Myocyte (in vitro differentiated cells): ENCODE results near the gene RRP1. TPM values are rescaled to one million over a fixed set of nuclear protein-coding genes. Genes with fewer than 3 reads are reported as not detected.

Source experiments
- DNase-seq: peaks from one replicate; pipeline ENCODE4 v3.0.0-alpha.2; 2012; ENCODE audit warnings: low read depth
- total RNA-seq: library from RNA; depleted of rRNA; stranded (reverse); fragments of >200 nt; gene quantifications from 2 replicates; pipeline ENCODE4 v1.2.3, GENCODE V29; 2014

Gene RRP1
- total RNA-seq, 1 donor from 2014 or later: 22.5 TPM

GRCh38 chr21:43800566-43800965 is 11.2 kb downstream of the RRP1 start:
- DNase-seq: no peak

DNA sequence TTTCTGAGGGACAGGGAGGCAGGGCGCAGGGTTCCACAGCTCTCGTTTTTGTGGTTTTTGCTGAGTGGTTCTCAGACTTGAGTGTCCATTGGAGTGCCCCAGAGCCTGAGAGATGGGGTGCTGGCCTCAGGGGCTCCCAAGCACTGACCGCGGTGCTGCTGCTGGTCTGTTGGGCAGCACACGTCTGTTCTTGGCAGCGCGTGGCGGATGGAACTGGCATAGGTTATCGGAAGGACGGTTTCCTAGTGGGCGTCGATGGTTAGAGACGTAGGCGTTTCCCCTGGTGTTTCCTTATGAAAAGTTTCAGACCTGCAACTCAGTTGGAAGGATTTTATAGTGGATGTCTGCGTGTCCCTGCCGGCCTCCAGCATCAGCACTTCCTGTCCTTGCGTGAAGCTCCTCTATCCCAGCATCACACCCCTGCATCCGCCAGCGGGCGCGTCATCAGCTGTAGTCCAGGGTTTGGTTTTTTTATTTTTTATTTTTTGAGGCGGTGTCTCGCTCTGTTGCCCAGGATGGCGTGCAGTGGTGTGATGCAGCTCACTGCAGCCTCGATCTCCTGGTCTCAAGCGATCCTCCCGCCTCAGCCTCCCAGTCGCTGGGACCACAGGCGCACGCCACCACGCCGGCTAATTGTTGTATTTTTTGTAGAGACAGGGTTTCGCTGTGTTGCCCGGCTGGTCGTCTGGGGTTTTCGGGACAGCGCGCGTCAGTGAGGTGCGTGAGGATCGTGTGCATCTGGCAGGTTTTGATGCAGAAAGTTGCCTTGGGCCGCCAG is 11.8 kb downstream of the RRP1 start:
- no peak for DNase-seq

GRCh38 chr21:43802713-43803313 is 13.4 kb downstream of the RRP1 start:
- no peak for DNase-seq

DNA sequence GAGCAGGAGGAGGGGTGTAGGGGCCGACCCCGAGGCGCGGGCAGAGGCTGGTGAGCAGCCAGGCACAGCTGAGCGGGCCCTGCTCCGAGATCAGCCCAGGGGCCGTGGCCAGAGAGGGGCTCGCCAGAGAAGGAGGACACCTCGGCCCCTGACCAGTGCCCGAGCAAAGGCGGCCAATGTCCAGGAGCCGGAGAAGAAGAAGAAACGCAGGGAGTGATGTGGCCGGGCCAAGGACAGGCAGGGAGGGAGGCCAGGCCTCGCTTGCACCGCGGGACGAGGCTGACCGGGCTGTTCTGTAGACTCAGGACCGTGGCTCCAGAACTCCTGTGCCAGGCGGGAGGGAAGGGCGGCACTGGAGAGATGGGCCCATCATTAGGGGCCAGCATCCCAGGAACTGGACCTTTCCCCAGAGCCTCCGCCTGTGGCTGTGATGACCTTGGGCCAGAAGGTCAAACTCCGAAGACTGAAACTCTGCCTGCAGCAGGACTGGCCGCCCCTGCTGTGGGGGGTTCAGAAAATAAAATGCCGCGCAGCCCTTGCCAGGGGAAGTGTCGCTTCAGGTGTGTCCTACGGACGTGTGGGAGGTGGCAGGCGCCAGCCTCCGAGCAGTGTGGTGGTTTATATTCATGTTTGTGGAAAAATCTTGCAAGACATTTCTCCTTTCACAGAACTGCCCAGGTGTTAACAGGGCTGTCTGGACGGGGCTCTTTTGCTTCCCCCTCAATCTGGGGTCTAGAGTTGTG is 14.4 kb downstream of the RRP1 start:
- no peak for DNase-seq

DNA sequence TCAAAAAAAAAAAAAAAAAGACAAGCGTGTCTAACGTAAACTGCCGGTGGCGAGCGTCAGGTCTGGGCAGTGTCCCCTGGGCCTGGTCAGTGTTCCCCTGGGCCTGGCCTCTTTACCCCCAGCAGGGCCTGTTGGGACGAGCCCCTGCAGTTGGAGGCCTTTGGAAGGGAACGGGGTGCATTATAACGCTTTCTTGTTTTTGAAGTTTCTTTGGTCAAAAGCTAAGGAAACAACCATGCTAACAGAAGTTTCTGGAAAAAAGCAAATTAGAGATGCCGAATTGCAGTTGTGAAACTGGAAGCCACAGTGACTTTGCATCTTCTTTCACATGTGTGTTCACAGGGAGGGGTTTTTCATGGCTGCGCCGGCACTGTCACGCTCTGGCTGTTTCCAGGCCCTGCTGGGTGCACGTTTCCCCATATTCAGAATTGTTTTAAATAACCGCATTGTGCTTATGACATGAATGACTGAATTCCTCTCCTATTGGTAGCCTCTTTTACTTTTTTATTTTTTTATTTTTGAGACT is 16.0 kb downstream of the RRP1 start:
- DNase-seq: no peak

GRCh38 chr21:43806017-43806710 is 16.8 kb downstream of the RRP1 start:
- no peak for DNase-seq

DNA sequence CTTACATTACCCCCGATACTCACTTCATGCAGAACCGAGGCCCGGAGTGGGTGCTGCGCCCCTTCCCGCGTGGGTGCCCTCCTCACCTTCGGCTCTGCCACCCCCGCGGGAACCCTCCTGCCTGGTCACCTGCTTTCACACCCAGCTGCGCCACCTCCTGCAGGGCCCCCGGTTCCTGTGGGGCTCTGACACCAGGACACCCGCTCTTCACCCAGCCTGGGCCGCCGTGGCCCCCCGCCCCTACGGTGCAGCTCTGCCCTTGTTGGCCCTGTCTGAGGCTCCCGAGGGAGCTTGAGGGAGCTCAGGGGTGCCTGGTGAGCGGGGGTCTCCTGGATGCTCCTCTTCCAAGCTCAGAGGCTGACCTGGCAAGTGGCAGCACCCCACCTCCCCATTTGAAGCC is 19.0 kb downstream of the RRP1 start:
- no peak for DNase-seq

DNA sequence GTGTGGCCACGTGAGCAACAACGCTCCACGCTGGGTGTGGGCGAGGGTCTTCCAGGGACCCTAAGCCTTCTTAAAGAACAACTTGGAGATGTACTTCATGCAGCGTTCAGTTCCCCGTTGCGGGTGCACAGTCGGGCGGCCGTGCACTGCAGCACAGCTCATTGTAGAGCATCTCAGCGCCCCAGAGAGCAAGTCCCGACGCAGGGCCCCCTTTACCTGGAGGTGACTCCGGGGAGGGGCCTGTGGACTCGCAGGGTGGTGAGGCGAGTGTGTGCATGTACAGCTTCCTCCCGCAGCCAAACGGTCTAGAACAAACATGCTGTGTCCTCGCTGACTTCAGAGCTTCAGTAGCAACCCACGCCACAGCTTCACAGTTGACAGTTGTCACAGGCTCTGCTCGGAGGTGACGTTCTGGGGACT is 19.5 kb downstream of the RRP1 start:
- no peak for DNase-seq

- no peak for DNase-seq
Measured at GRCh38 chr21:43809346-43809799, 20.0 kb downstream of the RRP1 start.

DNA sequence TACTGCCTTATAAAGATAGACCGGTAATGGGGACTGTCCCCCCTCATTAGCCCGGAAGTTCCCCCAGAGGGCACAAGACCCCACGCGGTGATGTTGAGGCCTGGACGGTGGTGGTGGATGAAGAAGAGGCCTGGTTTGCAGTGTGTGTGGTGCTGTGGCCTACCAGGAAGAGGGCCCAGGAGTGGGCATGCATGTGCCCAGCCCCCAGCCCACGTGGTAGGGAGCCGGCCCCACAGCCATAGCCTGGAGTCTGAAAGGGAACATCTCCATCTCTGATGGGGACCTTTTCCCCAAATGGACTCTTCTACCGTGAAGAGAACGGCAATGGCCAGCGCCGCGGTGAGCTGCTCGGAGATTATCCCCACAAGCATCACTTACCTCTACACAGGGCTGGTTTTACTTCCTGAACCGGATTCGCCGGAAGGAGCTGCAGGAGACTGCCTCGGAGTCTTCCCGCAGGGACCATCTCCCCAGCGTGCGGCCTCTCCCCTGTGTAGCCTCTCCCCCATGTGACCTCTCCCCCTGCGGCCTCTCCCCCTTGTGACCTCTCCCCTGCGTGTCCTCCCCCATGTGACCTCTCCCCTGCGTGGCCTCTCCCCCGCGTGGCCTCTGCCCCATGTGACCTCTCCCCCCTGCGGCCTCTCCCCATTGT is 20.6 kb downstream of the RRP1 start:
- no peak for DNase-seq

DNA sequence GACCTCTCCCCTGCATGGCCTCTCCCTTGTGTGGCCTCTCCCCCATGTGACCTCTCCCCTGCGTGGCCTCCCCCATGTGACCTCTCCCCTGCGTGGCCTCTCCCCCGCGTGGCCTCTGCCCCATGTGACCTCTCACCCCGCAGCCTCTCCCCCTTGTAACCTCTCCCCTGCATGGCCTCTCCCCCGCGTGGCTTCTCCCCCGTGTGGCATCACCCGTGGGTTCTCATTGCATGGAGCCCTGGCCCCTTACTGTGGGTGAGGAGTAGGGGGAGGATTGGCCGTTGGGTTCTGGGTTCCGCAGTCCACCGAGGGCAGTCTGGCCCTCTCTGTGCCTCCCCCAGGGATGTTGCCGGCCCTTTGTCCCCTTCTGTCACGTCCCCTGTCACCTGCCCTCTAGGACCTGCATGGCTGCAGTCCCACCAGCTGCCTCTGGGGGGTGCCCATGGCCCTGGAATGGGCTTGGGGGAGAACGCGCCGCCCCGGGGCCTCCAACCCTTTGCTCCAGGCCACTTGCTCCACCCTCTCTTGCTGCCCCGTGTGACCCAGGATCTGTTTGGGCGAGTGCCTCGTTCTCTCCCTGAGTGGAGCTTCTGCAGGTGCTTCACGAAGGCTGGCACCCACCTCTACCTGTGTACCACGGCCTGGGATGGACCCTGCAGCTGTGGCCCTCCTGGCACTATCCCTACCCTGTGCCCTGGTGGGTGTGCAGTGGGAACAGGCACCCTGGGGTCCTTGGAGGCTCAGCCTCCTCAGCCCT is 21.3 kb downstream of the RRP1 start:
- peak; percentile 74 for DNase-seq

DNA sequence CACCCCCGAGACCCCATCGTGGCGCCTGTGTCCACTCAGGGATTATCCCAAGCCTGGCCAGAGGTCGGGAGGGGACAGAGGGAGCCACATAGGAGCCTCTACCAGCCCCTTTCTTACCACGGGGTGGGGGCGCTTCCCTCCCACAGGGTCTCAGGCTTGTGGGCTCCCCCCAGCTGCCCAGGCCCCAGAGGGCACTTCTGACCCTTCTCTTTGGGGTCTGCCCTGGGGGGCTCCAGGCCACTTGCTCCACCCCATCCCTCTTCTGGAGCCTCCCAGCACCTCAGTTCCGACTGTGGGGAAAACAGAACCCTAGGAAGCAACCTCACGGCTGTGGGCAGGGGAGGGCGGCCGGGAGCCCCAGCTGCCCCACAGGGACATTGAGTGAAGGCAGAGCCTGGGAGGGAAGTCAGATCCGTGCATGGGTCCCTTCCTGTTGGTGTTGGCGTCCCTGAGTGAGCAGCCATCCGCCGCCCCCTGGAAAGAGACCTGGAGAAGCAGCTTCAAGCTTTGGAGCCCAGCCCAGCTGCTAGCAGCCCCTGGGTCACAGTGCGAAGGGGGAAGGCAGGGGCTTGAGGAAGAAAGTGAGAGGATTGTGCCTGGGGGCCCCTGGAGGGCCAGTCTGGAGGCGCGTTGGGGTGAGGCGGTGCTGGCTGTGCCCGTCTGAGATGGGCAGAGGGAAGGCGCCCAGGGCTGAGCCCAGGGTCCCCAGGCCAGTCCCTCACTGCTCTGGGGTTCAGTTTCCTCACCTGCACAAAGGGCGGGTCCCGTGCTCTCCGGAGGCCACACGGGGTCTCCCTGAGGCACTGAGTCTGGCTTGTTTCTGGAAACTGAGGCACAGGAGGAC is 22.1 kb downstream of the RRP1 start:
- no peak for DNase-seq

DNA sequence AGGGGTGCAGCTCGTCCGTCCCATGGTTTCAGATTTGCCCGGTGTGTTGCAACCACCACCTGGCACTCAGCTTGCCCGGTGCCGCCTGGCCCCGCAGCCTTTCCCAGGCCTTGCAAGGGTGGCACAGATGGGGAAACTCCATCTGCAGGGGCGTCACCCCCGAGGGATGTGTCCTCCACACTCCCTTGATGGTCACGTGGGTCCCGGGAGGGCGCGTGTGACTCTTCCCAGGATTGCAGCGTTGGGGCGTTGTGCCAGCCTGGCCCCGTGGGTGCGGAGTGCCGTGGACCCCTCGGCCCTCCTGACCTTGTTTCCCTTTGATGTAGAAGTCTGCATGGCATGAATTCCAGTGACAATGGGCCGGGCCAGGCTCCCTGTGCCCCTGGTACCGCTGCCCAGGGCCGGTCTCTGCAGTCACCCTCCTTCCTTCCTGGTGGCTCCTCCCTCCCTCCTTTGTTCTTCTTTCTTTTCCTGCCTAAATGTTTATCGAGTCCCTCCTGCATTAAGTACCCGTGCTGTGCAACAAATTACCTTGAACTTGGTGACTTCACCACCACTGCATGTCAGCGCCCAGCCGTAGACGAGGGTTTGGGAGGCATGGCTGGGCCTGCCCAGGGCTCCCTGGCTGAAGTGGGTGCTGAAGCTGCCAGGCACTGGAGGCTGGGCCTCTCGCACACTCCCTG is 22.9 kb downstream of the RRP1 start:
- no peak for DNase-seq

- DNase-seq: no peak
Measured at GRCh38 chr21:43812957-43813655, 23.7 kb downstream of the RRP1 start.

DNA sequence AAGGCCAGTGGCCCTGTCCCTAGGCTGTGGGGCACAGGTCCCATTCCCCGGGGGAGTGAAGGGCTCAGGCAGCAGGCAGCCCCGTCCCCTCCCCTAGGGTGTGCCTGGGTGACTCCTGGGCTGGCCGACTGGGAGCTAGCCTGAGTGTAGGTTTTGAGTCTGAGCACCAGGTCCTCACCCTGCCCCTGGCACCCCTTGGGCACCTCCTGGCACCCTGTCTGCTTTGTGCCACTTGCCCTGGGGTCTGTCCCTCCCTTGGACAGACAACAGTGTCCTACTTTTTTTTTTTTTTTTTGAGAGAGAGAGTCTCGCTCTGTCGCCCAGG is 24.2 kb downstream of the RRP1 start:
- DNase-seq: no peak

- peak; percentile 21 for DNase-seq
Measured at GRCh38 chr21:43814215-43815106, 25.1 kb downstream of the RRP1 start.

DNA sequence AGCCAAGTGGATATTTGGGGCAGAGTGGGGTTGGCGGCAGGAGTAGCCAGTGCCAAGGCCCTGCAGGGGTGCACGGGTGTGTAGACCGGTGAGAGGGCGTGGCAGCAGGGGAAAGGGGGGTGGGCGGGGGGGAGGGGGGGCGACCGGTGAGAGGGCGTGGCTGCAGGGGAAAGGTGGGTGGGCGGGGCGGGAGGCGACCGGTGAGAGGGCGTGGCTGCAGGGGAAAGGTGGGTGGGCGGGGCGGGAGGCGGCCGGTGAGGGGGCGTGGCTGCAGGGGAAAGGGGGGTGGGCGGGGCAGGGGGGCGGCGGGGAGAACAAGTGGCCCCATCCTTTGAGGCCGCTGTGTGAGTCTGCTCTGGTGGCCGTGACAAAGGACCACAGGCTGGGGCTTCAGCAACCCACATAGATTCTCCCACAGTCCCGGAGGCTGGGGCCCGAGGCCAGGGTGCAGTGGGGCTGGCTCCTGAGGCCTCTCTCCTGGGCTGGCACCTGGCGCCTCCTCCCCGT is 25.8 kb downstream of the RRP1 start:
- no peak for DNase-seq
